Stimulated activated CD8-positive, alpha-beta memory T cell treated with anti-CD3 and anti-CD28 coated beads, Interleukin-4, amount 100 ng/mL, for 24 hours (primary cell): ENCODE measurements around the gene FAM193B.
A peak's percentile ranks its signal among the peaks of the same experiment; 100 is the strongest.
"Not testable (repeated sequence)": the region's sequence is repeated elsewhere in the genome, so short reads cannot be mapped to it uniquely, and the experiment has no call there.

ENCODE experiments used
- DNase-seq: peaks from one replicate; pipeline ENCODE4 v3.0.0-alpha.2; 2020; ENCODE audit warnings: low read depth

FAM193B gene

GRCh38 chr5:177576169-177576568 lies 21.8 kb upstream of the FAM193B start:
- DNase-seq = no peak

GRCh38 chr5:177575488-177575887 lies 21.1 kb upstream of the FAM193B start:
- DNase-seq = no peak

- no peak for DNase-seq
Observed at GRCh38 chr5:177569894-177570293, 15.5 kb upstream of the FAM193B start.

- DNase-seq = no peak
Observed at GRCh38 chr5:177568326-177568725, 14.0 kb upstream of the FAM193B start.

- DNase-seq = no peak
Observed at GRCh38 chr5:177565046-177565445, 10.7 kb upstream of the FAM193B start.

- DNase-seq = not testable (repeated sequence)
Observed at GRCh38 chr5:177559446-177559941, 5.1 kb upstream of the FAM193B start.

GRCh38 chr5:177557796-177558195 lies 3.4 kb upstream of the FAM193B start:
- no peak for DNase-seq

- no peak for DNase-seq
Observed at GRCh38 chr5:177557041-177557647, 2.8 kb upstream of the FAM193B start.

- no peak for DNase-seq
Observed at GRCh38 chr5:177555665-177556064, 1.3 kb upstream of the FAM193B start.

- DNase-seq = no peak
Observed at GRCh38 chr5:177555228-177555627, 865 bp upstream of the FAM193B start.

- peak; percentile 25 for DNase-seq
Observed at GRCh38 chr5:177553671-177554429, 513 bp downstream of the FAM193B start.

GRCh38 chr5:177552839-177553455 lies 1.4 kb downstream of the FAM193B start:
- no peak for DNase-seq

GRCh38 chr5:177550122-177550521 lies 4.2 kb downstream of the FAM193B start:
- no peak for DNase-seq

- no peak for DNase-seq
Observed at GRCh38 chr5:177548495-177548894, 5.9 kb downstream of the FAM193B start.

- no peak for DNase-seq
Observed at GRCh38 chr5:177547736-177548135, 6.6 kb downstream of the FAM193B start.

- no peak for DNase-seq
Observed at GRCh38 chr5:177546258-177546741, 8.1 kb downstream of the FAM193B start.

- no peak for DNase-seq
Observed at GRCh38 chr5:177545487-177546257, 8.7 kb downstream of the FAM193B start.

- DNase-seq = no peak
Observed at GRCh38 chr5:177542816-177543465, 11.4 kb downstream of the FAM193B start.

GRCh38 chr5:177540438-177540837 lies 13.9 kb downstream of the FAM193B start:
- DNase-seq = no peak

- DNase-seq = no peak
Observed at GRCh38 chr5:177539411-177539810, 15.0 kb downstream of the FAM193B start.

GRCh38 chr5:177538876-177539275 lies 15.5 kb downstream of the FAM193B start:
- DNase-seq = no peak
